Activated CD4-positive, alpha-beta memory T cell treated with anti-CD3 and anti-CD28 coated beads, Interleukin-2, amount 10 ng/mL, durations not matched to agents 7 days and 5 days (primary cell): ENCODE measurements around the gene NPR3. TPM values are rescaled to one million over a fixed set of nuclear protein-coding genes. Genes with fewer than 3 reads are reported as not detected.

Source experiments
- CTCF ChIA-PET: fragments of 350-600 bp; sonication (Branson Sonifier 250); formaldehyde crosslinking; loops from one replicate; lab custom pipeline; 2021; ENCODE audit warnings: antibody characterized with exemption, inconsistent platforms; lab: Charles Lee
- POLR2A ChIA-PET: fragments of 350-600 bp; sonication (Branson Sonifier 250); formaldehyde crosslinking; loops from one replicate; lab custom pipeline; 2021; ENCODE audit warnings: antibody characterized with exemption; lab: Charles Lee
- DNase-seq: peaks from one replicate; pipeline ENCODE4 v3.0.0-alpha.2; 2020
- H3K27ac Mint-ChIP-seq: one replicate; pipeline ENCODE4 v1.8.0; 2021; ENCODE audit warnings: mild to moderate bottlenecking, mixed read lengths
- H3K27me3 Mint-ChIP-seq: one replicate; pipeline ENCODE4 v1.8.0; 2021; ENCODE audit warnings: mixed read lengths
- H3K36me3 Mint-ChIP-seq: one replicate; pipeline ENCODE4 v1.8.0; 2021; ENCODE audit warnings: low read depth, mixed read lengths
- H3K4me1 Mint-ChIP-seq: one replicate; pipeline ENCODE4 v1.8.0; 2021; ENCODE audit warnings: mixed read lengths
- H3K4me3 Mint-ChIP-seq: one replicate; pipeline ENCODE4 v1.8.0; 2021; ENCODE audit warnings: mild to moderate bottlenecking, mixed read lengths
- H3K9me3 Mint-ChIP-seq: one replicate; pipeline ENCODE4 v1.8.0; 2021; ENCODE audit warnings: mixed read lengths
- total RNA-seq, 2 experiments: library from RNA; stranded (reverse); gene quantifications; one replicate each; pipeline ENCODE4 v1.2.3, GENCODE V29; 2021

The NPR3 gene
- total RNA-seq, result not detected

GRCh38 chr5:32710550-32711361 lies at the start of gene NPR3:
TSS of gene NPR3 (plus strand) at chr5:32711321. CDS start at chr5:32711777, 456 bp downstream.
- Mint-ChIP-seq H3K36me3 (peaks cover 6% of the 10 kb centered on the region), H3K9me3 (no peaks in the 10 kb centered on the region), H3K27me3 (peaks cover 77% of the 10 kb centered on the region), H3K4me1 (peaks cover 26% of the 10 kb centered on the region), H3K4me3 (peak within 1 kb of the TSS; percentile 67), H3K27ac (peak within 1 kb of the TSS; percentile 42)
- ChIA-PET CTCF (no interaction called here), POLR2A (no interaction called here)
- DNase-seq, result no peak

- no peaks in the 10 kb centered on the region for H3K4me1 Mint-ChIP-seq
- peaks cover 4% of the 10 kb centered on the region for H3K9me3 Mint-ChIP-seq
- no peaks in the 10 kb centered on the region for H3K27me3 Mint-ChIP-seq
- H3K36me3 Mint-ChIP-seq, result no peaks in the 10 kb centered on the region
- ChIA-PET CTCF (no interaction called here), POLR2A (no interaction called here)
- H3K27ac Mint-ChIP-seq, result no peak overlapping the region
- no peak for DNase-seq
- H3K4me3 Mint-ChIP-seq, result no peak overlapping the region
These were observed 46.6 kb upstream of the NPR3 start for GRCh38 chr5:32664523-32664922.

GRCh38 chr5:32668552-32668951 lies 42.6 kb upstream of the NPR3 start:
- Mint-ChIP-seq H3K27me3 (no peaks in the 10 kb centered on the region), H3K9me3 (peaks cover 4% of the 10 kb centered on the region), H3K4me1 (no peaks in the 10 kb centered on the region), H3K36me3 (no peaks in the 10 kb centered on the region), H3K4me3 (no peak overlapping the region), H3K27ac (no peak overlapping the region)
- ChIA-PET CTCF (no interaction called here), POLR2A (no interaction called here)
- DNase-seq, result no peak

- CTCF ChIA-PET, result no interaction called here
- Mint-ChIP-seq H3K36me3 (no peaks in the 10 kb centered on the region), H3K27me3 (no peaks in the 10 kb centered on the region), H3K9me3 (peaks cover 2% of the 10 kb centered on the region), H3K4me3 (no peak overlapping the region), H3K4me1 (no peaks in the 10 kb centered on the region), H3K27ac (no peak overlapping the region)
- POLR2A ChIA-PET, result no interaction called here
- DNase-seq, result no peak
These were observed 37.8 kb upstream of the NPR3 start for GRCh38 chr5:32673272-32673671.

- CTCF ChIA-PET, result no interaction called here
- no peaks in the 10 kb centered on the region for H3K27me3 Mint-ChIP-seq
- DNase-seq, result no peak
These were observed 34.1 kb upstream of the NPR3 start for GRCh38 chr5:32677023-32677422.

GRCh38 chr5:32678472-32678871 lies 32.6 kb upstream of the NPR3 start:
- Mint-ChIP-seq H3K4me3 (no peak overlapping the region), H3K36me3 (no peaks in the 10 kb centered on the region), H3K27me3 (no peaks in the 10 kb centered on the region), H3K9me3 (no peaks in the 10 kb centered on the region), H3K4me1 (no peaks in the 10 kb centered on the region), H3K27ac (no peak overlapping the region)
- no peak for DNase-seq
- ChIA-PET CTCF (no interaction called here), POLR2A (no interaction called here)

More at GRCh38 chr5:32677023-32677422, 34.1 kb upstream of the NPR3 start:
- H3K36me3 Mint-ChIP-seq, result no peaks in the 10 kb centered on the region
- no peaks in the 10 kb centered on the region for H3K4me1 Mint-ChIP-seq
- no peak overlapping the region for H3K4me3 Mint-ChIP-seq
- POLR2A ChIA-PET, result no interaction called here
- no peak overlapping the region for H3K27ac Mint-ChIP-seq
- no peaks in the 10 kb centered on the region for H3K9me3 Mint-ChIP-seq

GRCh38 chr5:32679218-32679617 lies 31.9 kb upstream of the NPR3 start:
- no peaks in the 10 kb centered on the region for H3K36me3 Mint-ChIP-seq
- no peak overlapping the region for H3K4me3 Mint-ChIP-seq
- CTCF ChIA-PET, result no interaction called here
- no peak overlapping the region for H3K27ac Mint-ChIP-seq
- DNase-seq, result no peak
- no peaks in the 10 kb centered on the region for H3K27me3 Mint-ChIP-seq
- no peaks in the 10 kb centered on the region for H3K4me1 Mint-ChIP-seq
- POLR2A ChIA-PET, result no interaction called here
- peaks cover 6% of the 10 kb centered on the region for H3K9me3 Mint-ChIP-seq

GRCh38 chr5:32680183-32680582 lies 30.9 kb upstream of the NPR3 start:
- CTCF ChIA-PET, result no interaction called here
- H3K36me3 Mint-ChIP-seq, result no peaks in the 10 kb centered on the region
- no peak overlapping the region for H3K4me3 Mint-ChIP-seq
- no peaks in the 10 kb centered on the region for H3K4me1 Mint-ChIP-seq
- no peaks in the 10 kb centered on the region for H3K27me3 Mint-ChIP-seq
- no peak overlapping the region for H3K27ac Mint-ChIP-seq
- H3K9me3 Mint-ChIP-seq, result peaks cover 7% of the 10 kb centered on the region
- DNase-seq, result no peak
- POLR2A ChIA-PET, result no interaction called here

- POLR2A ChIA-PET, result no interaction called here
- Mint-ChIP-seq H3K36me3 (no peaks in the 10 kb centered on the region), H3K9me3 (peaks cover 9% of the 10 kb centered on the region), H3K4me1 (no peaks in the 10 kb centered on the region), H3K4me3 (no peak overlapping the region), H3K27me3 (peaks cover 2% of the 10 kb centered on the region), H3K27ac (no peak overlapping the region)
- CTCF ChIA-PET, result no interaction called here
- DNase-seq, result no peak
These were observed 28.0 kb upstream of the NPR3 start for GRCh38 chr5:32683125-32683524.

GRCh38 chr5:32684260-32684659 lies 26.9 kb upstream of the NPR3 start:
- H3K36me3 Mint-ChIP-seq, result no peaks in the 10 kb centered on the region
- no peak for DNase-seq
- peaks cover 2% of the 10 kb centered on the region for H3K27me3 Mint-ChIP-seq
- H3K27ac Mint-ChIP-seq, result no peak overlapping the region
- H3K4me3 Mint-ChIP-seq, result no peak overlapping the region
- H3K9me3 Mint-ChIP-seq, result peaks cover 9% of the 10 kb centered on the region
- H3K4me1 Mint-ChIP-seq, result no peaks in the 10 kb centered on the region
- CTCF ChIA-PET, result no interaction called here
- POLR2A ChIA-PET, result no interaction called here

- Mint-ChIP-seq H3K27me3 (peaks cover 2% of the 10 kb centered on the region), H3K4me1 (no peaks in the 10 kb centered on the region), H3K27ac (no peak overlapping the region), H3K4me3 (no peak overlapping the region), H3K9me3 (peaks cover 9% of the 10 kb centered on the region), H3K36me3 (no peaks in the 10 kb centered on the region)
- no peak for DNase-seq
- ChIA-PET CTCF (no interaction called here), POLR2A (no interaction called here)
These were observed 24.2 kb upstream of the NPR3 start for GRCh38 chr5:32686799-32687498.

- DNase-seq, result no peak
- CTCF ChIA-PET, result no interaction called here
These were observed 23.7 kb upstream of the NPR3 start for GRCh38 chr5:32687499-32687831.

GRCh38 chr5:32690153-32690552 lies 21.0 kb upstream of the NPR3 start:
- no peak overlapping the region for H3K27ac Mint-ChIP-seq
- peaks cover 2% of the 10 kb centered on the region for H3K9me3 Mint-ChIP-seq
- no peak overlapping the region for H3K4me3 Mint-ChIP-seq
- ChIA-PET CTCF (no interaction called here), POLR2A (no interaction called here)
- no peak for DNase-seq
- H3K4me1 Mint-ChIP-seq, result no peaks in the 10 kb centered on the region
- peaks cover 7% of the 10 kb centered on the region for H3K27me3 Mint-ChIP-seq
- H3K36me3 Mint-ChIP-seq, result no peaks in the 10 kb centered on the region

More at GRCh38 chr5:32687499-32687831, 23.7 kb upstream of the NPR3 start:
- peaks cover 2% of the 10 kb centered on the region for H3K27me3 Mint-ChIP-seq
- H3K27ac Mint-ChIP-seq, result no peak overlapping the region
- H3K4me3 Mint-ChIP-seq, result no peak overlapping the region
- POLR2A ChIA-PET, result no interaction called here
- H3K4me1 Mint-ChIP-seq, result no peaks in the 10 kb centered on the region
- no peaks in the 10 kb centered on the region for H3K36me3 Mint-ChIP-seq
- peaks cover 9% of the 10 kb centered on the region for H3K9me3 Mint-ChIP-seq

GRCh38 chr5:32690666-32691065 lies 20.5 kb upstream of the NPR3 start:
- Mint-ChIP-seq H3K36me3 (no peaks in the 10 kb centered on the region), H3K27me3 (peaks cover 7% of the 10 kb centered on the region), H3K4me1 (no peaks in the 10 kb centered on the region), H3K9me3 (no peaks in the 10 kb centered on the region), H3K4me3 (no peak overlapping the region), H3K27ac (no peak overlapping the region)
- CTCF ChIA-PET, result no interaction called here
- DNase-seq, result no peak
- POLR2A ChIA-PET, result no interaction called here
